CD4-positive, alpha-beta T cell treated with Interleukin-15 for 4 hours (primary cell): ENCODE measurements around the gene SNAP29.
"Not testable (repeated sequence)": the region's sequence is repeated elsewhere in the genome, so short reads cannot be mapped to it uniquely, and the experiment has no call there.

Experiments used
- DNase-seq: peaks from one replicate; pipeline ENCODE4 v3.0.0-alpha.2; 2020; ENCODE audit warnings: low spot score

Gene SNAP29

DNA sequence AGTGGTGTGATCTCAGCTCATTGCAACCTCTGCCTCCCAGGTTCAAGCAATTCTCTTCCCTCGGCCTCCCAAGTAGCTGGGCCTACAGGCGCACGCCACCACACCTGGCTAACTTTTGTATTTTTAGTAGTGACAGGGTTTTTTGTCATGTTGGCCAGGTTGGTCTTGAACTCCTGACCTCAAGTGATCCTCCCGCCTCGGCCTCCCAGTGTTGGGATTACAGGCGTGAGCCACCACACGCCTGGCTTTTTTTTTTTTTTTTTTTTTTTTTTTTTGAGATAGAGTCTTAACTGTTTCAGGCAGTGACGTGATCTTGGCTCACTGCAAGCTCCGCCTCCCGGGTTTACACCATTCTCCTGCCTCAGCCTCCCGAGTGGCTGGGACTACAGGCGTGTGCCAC, 71.6 kb downstream of the SNAP29 start:
- not testable (repeated sequence) for DNase-seq

DNA sequence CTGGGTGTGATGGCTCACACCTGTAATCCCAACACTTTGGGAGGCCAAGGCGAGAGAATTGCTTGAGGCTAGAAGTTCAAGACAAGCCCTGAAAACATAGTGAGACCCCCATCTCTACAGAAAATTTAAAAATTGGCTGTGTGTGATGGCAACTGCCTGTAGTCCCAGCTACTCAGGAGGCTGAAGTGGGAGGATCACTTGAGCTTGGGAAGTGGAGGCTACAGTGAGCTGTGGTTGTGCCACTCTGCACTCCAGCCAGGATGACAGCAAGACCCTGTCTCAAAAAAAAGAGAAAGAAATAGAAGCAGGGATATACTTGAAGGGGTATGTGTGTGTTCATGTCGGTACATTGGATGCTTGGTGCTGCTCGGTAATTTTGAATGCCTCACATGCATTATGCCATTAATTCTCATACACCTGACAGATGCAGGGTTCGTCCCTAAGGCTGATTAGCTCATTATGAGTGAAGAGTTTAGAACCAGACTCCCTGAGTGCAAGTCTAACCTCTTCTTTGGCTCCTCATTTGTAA, 72.4 kb downstream of the SNAP29 start:
- no peak for DNase-seq

DNA sequence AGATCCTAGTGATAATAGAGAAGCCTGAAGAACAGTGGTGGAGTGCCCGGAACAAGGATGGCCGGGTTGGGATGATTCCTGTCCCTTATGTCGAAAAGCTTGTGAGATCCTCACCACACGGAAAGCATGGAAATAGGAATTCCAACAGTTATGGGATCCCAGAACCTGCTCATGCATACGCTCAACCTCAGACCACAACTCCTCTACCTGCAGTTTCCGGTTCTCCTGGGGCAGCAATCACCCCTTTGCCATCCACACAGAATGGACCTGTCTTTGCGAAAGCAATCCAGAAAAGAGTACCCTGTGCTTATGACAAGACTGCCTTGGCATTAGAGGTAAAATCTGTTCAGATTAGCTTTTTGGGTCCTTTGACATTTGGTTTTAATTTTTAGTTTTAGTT, 75.1 kb downstream of the SNAP29 start:
- no peak for DNase-seq

DNA sequence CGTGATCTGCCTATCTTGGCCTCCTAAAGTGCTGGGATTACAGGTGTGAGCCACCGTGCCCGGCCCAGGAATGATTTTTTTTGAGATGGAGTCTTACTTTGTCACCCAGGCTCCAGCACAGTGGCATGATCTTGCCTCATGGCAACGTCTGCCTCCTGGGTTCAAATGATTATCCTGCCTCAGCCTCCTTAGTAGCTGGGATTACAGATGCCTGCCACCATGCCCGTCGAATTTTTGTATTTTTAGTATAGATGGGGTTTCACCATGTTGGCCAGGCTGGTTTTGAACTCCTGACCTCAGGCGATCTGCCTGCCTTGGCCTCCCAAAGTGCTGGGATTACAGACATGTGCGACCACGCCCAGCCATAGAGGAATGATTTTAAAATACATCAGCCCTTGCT, 76.2 kb downstream of the SNAP29 start:
- DNase-seq, result not testable (repeated sequence)

DNA sequence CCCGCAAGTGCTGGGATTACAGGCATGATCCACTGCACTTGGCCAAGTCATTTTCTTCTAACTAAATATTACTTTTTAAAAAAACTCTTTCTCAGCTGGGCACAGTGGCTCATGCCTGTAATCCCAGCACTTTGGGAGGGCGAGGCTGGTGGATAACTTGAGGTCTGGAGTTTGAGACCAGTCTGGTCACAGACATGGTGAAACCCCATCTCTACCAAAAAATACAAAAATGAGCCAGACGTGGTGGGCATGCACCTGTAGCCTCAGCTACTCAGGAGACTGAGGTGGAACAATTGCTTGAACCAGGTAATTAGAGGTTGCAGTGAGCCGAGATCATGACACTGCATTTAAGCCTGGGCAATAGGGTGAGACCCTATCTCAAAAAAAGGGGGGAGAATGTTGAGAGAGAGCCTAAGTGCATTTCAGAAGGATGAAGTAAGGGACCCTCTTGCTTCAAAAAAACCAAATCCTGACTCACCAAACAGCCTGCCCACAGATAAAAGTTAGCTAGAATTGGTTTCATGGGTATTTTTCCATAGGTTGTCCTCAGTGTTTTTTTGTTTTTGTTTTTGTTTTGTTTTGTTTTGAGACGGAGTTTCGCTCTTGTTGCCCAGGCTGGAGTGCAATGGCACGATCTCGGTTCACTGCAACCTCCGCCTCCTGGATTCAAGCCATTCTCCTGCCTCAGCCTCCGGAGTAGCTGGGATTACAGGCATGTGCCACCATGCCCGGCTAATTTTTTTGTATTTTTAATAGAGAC, 77.2 kb downstream of the SNAP29 start:
- not testable (repeated sequence) for DNase-seq

DNA sequence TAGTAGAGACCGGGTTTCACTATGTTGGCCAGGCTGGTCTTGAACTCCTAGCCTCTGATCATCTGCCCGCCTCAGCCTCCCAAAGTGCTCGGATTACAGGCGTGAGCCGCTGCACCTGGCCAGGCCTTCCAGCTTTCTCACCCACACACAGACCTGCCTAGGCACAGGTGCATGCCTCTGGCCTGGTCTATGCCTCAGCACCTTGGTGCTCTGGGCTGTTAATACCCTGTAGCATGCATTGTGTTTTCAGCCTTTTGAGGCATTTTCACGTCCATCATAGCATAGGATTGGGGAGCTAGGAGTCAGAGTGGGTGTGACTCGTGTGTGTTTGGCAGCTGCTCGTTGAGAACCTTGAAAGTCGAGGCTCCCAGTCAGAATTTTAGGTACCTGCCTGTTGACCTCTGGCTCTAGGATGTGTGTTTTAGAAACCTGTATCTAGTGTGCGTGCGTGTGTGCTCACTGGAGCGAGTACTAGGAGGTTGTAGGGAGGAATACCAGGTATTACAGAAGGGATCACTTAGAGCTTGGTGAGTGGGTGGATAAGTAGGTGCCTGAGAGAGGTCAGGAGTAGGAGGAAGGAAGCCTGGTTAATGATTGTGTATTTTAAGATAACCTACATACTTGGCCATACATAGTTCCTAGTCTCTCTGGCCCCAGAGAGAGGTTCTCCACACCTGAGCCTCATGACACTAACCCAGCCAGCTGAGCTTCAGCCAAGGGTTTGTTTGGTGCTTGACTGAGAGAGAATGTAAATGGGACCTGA, 78.4 kb downstream of the SNAP29 start:
- no peak for DNase-seq

DNA sequence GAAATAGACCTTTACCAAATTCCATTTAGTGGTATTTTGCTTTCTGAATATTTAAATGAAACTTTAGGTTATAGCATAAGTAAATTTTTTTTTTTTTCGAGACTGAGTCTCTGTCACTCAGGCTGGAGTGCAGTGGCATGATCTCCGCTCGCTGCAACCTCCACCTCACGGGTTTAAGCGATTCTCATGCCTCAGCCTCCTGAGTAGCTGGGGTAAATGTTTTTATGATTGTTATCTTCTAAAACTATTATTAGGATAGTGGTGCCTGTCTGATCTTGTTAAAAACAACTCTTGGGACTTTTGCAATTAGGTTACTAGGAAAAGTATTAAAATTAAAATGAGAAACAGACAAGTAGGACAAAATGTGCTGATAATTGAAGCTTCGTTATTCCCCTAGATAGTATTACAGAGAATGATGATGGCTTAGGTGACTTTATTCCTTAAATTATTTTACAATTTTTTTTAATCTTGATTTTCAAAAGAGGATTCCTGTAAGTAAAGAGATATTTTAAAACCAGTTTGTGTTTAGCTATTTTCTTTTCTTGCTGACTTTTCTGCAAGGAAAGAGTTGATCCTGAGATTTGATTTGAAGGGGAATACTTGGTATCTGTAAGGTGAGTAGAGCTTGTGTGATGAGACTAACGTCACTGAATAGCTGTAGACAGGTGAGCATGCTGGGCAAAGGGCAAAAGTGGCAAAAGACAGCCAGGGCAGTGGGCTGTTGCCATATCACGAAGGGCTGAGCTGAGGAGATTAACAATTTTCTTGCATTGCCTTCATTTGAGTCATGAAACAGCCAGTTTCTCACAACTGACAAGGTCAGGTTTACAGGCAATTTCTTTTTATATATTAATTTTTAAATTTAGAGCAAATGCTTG, 79.2 kb downstream of the SNAP29 start:
- no peak for DNase-seq

DNA sequence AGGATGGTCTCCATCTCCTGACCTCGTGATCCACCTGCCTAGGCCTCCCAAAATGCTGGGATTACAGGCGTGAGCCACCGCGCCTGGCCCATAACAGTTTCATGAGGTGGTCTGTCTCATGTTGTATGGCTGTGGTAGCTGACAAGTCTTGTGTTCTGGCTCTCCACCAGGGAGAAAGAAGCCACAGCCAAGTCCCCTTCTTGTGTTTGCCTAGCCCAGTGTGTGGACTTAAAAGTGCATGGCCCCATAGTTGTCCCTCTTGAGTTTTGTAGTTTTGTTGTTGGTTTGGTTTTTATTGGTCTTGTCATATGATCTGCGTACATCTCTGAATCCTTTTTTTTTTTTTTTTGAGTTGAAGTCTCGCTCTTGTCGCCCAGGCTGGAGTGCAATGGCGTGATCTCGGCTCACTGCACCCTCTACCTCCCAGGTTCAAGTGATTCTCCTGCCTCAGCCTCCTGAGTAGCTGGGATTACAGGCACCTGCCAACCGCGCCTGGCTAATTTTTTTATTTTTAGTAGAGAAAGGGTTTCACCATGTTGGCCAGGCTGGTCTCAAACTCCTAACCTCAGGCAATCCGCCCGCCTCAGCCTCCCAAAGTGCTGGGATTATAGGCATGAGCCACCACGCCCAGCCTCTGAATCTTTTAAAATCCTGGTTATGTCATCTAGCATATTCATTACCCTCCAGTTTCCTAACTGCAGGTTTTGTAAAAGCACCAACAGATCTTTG, 80.8 kb downstream of the SNAP29 start:
- DNase-seq, result not testable (repeated sequence)

DNA sequence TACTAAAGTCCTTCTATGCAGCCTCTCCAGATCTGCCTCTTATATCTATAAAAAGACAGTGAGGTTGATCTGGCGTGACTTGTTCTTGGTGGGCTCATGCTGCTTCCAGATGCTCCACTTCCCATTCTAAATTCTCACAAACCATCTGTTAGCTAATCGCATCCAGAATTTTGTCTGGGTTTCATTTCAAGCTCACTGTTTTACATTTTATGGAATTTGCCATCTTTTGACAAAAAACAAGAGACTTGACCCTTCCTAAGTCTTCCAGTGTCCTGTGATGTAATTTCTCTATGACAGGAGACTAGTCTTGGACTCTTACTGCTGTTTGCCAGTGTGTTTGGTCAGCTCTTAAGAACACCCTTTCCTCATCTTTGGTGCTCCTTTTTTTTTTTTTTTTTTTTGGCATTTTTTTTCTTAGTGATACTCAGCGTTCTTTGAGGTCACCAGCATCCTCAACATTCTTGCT, 81.4 kb downstream of the SNAP29 start:
- DNase-seq, result no peak
